HG03095 (cell line): ENCODE measurements around the gene SLC35F2.
A peak's percentile ranks its signal among the peaks of the same experiment; 100 is the strongest.
"Not testable (repeated sequence)": the region's sequence is repeated elsewhere in the genome, so short reads cannot be mapped to it uniquely, and the experiment has no call there.

Source experiments
- ATAC-seq: cut with Tn5 transposase; IDR thresholded peaks from one replicate; pipeline ENCODE4 v1.9.1; 2021; ENCODE audit warnings: moderate library complexity; ENCODE audit not compliant: unreplicated experiment

Gene SLC35F2, protein sequence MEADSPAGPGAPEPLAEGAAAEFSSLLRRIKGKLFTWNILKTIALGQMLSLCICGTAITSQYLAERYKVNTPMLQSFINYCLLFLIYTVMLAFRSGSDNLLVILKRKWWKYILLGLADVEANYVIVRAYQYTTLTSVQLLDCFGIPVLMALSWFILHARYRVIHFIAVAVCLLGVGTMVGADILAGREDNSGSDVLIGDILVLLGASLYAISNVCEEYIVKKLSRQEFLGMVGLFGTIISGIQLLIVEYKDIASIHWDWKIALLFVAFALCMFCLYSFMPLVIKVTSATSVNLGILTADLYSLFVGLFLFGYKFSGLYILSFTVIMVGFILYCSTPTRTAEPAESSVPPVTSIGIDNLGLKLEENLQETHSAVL

DNA sequence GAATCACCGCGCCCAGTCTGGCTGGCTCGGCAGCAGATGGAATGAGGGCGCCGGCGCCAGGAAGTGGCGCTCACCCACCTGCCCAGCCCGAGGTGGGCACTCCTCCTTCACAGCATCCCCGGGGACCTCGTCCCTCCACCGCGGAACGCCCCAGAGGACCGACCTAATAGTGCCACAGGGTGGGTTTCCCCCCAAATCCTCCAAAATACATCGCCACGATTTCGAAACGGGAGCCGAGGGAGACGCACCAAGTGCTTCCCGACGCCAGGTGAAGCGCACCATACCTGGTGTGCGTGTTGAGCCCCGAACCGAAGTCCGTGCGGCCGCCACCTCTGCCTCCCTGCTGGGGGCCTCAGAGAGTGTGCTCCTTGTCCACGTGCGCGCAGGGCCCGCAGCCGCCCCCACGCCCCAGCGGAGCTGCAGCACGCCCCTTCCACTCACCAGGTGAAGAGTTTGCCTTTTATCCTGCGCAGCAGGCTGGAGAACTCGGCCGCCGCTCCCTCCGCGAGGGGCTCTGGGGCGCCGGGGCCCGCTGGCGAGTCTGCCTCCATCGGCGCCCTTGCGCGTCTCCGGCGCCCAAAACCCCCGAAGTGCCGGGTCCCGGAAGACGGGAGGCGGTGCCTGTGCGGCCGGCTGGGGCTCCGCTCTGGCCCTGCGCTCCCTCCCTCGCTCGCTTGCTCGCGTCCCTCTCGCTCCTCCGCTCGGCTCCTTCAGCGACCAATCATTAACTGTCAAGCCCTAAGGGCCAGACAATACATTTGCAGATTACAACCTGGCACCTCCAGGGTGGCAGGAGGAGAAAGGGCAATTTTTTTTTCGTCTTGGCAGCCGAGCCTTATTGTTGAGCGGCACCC is at the start of gene SLC35F2:
TSS of gene SLC35F2 (minus strand) at position 571 of the 854 bp plus-strand sequence. CDS start at position 551, 20 bp downstream.
- ATAC-seq: peak; percentile 82

DNA sequence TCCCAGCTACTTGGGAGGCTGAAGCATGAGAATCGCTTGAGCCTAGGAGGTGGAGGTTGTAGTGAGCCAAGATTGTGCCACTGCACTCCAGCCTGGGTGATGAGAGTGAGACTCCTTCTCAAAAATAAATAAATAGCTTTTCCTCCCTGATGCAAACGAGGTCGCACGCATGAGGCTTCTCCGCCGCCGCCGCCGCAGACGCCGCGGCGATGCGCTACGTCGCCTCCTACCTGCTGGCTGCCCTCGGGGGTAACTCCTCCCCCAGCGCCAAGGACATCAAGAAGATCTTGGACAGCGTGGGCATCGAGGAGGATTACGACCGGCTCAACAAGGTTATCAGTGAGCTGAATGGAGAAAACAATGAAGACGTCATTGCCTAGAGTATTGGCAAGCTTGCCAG is 49.6 kb upstream of the SLC35F2 start:
- no peak for ATAC-seq

DNA sequence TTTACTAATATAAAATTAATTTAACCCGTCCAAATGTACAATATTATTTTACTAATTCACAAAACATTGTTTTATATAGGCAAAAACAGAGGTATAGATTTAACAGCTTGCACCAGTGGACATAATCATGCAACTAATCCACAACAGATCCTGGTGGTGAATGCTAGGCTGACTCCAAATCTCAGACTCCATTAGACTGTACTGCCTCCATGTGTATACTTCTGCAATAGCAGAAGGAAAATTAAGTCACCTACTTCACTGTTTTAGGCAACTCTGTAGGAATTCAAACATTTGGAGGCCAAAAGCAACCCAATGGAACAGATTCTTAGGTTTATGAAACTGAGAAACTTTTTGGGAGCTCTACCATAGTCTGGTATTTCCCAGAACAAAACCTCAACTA is 39.7 kb upstream of the SLC35F2 start:
- no peak for ATAC-seq

DNA sequence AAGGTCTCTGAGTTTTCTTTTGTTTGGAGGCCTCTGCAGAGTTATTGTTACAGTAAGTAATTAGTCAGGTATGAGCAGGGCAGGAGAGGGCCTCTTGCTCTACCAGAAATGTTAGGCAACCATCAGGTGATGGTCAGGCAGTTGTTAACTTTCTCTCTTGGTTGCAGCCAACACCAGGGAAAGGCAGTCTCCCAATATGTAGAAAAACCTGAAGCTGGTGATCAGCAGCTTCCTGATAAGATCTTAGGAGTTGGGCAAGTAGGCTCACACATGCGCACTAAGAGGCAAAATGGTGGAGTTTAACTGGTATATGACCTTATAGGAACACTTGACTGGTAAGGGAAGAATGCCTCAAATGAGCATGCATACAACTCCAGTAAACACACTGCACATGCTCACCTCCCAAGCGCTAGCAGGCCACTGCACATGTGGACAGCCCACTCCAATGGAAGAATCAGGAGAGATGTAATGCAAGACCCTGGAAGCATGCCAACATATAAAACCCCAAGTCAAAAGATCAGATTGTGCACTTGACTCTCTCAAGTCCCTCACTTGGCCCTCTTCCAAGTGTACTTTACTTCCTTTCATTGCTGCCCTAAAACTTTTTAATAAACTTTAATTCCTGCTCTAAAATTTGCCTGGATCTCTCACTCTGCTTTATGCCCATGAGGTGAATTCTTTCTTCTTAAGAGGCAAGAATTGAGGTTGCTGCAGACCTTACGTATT is 23.7 kb upstream of the SLC35F2 start:
- ATAC-seq: no peak

DNA sequence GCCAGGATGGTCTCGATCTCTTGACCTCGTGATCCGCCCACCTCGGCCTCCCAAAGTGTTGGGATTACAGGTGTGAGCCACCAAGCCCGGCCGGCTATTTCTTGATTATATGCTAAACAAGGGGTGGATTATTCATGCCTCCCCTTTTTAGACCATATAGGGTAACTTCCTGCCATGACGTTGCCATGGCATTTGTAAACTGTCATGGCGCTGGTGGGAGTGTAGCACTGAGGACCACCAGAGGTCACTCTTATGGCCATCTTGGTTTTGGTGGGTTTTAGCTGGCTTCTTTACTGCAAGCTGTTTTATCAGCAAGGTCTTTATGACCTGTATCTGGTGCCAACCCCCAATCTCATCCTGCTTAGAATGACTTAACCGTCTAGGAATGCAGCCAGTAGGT is 22.9 kb upstream of the SLC35F2 start:
- not testable (repeated sequence) for ATAC-seq

DNA sequence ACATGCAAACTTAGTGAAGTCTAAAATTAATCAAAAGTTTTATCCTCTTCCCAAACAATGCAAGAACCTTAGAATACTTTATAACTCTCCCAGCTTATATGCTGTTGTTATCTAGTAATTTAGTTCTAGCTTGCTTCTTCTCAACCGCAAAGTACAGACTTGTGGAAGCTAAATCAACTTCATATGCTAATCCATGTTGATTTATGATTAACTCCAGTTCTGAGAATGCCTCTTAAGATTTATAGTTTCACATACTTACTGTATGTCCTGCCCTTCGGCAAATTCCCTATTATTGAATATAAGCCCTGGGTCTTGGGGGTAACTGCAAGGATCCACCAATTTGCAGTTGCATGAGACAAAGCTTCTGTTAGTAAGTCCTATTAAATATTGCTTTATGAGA is 17.6 kb upstream of the SLC35F2 start:
- no peak for ATAC-seq

DNA sequence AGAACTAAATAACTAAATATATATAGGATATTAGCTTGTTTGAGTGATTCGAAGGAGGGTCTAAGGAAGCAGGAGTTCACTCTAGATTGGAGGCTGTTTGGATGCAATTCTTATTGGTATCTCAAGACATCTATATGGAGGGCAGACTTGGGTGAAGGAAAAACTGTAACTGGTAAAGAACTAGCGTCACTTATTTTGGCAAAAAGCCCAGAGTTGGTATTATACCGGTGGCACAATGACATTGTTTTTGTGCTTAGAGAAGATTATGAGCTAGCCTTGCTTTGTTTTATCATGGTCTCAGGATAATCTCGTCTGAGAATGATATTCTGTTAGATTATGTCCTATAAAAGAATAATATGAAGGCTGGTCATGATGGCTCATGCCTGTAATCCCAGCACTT is 6.0 kb upstream of the SLC35F2 start:
- no peak for ATAC-seq

DNA sequence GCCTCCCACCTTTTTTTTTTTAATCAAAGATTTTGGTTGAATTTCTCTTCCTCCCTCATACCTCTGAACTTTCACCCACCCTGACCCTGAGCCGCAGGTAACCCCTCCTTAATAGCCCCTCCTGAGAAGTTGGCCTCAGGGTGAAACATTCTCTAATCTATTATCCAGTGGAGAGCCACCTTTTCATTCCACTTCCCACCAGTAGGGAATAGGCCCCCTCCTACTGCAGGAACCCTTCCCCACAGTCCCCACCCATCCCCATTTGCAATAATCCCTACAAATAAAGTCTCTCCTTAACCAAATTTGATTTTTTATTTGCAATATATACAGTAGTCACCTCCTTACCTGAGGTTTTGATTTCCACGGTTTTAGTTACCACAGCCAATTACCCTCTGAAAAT is 2.1 kb upstream of the SLC35F2 start:
- ATAC-seq: no peak

DNA sequence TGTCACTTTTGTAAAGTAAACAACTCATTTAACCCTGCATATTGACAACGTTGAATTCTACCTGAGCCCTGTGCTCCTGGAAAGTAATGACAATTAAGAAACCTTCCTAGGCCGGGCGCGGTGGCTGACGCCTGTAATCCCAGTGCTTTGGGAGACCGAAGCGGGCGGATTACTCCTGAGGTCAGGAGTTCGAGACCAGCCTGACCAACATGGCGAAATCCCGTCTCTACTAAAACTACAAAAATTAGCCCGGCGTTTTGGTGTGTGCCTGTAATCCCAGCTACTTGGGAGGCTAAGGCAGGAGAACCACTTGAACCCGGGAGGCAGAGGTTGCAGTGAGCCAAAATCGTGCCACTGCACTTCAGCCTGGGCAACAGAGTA is 1.6 kb upstream of the SLC35F2 start:
- not testable (repeated sequence) for ATAC-seq

DNA sequence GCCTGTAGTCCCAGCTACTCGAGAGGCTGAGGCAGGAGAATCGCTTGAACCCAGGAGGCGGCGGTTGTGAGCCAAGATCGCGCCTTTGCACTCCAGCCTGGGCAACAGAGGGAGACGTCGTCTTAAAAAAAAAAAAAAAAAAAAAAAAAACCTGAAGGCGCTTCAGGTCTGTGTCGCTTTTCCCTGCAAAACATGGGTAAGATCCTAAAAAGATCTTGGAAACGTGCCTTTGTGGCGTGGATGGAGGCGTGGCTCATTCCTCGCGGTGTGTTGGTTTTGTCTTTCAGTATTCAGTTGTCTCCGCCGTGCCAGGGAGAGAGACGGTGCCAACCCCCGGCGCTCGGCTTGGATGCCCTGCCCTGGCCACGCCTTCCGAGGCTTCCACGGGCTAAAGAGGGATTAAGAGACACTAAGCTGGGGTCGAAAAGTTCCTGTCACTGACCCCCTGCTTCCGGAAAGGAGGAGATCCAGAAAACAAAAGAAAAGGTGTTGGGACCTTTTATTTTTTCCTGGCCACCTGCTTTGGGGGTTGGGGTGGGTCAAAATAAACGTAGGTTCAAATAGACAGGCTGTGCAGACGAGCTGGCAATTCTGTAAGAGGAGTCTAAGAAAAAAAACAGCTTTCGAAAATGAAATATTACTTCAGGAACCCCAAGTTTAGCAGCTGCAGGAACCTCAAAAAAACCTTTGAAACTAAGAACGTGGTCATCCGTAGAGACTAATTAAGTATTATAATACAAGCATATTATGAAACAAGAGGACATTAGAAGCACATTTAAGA is 1.1 kb upstream of the SLC35F2 start:
- no peak for ATAC-seq

DNA sequence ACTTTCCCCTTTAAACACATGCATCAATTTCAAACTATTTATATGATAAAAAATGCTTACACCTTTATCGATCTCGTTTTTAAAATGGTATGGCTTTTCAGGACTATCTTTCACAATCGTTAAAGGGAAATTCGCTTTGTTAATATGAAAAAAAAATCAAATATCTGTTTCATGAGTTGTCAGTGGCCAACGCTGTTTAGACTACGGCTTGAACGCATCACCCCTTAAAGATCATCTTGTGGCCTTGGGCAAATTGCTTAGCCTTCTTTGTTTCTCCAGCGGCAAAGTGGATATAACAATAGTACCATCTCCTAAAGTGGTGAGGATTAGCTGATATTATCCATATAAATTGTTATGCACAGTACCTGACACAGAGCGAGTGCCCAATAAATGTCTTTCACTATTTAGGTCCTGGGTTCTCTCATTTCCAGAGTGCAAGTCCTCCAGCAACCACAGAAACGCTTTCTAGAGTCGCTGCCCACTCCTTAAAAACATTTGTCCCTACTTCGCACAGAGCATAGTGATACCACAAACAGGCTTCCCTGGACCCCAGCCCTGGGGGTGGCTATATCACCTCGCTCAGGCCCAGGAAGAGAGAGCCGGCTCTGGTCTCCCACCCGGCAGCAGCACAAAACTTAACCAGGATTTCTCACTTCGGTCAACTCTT is 904 bp downstream of the SLC35F2 start:
- ATAC-seq: no peak

DNA sequence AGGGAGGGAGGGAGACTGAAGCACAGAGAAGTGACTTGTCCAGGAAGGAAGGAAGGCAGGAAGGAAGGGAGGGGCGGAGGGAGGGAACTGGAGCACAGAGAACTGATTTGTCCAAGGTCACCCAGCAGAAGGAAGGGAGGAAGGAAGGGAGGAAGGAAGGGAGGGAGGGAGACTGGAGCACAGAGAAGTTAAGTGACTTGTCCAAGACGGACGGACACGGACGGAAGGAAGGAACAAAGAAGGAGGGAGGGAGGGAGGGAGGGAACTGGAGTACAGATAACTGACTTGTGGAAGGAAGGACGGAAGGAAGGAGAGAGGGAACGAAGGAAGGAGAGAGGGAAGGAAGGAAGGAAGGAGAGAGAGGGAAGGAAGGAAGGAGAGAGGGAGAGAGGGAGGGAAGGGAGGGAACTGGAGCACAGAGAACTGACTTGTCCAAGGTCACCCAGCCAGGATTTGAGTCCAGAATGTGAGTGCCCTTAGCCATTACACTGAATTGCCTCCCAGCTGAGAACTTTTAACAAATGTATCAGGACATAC is 1.5 kb downstream of the SLC35F2 start:
- no peak for ATAC-seq

DNA sequence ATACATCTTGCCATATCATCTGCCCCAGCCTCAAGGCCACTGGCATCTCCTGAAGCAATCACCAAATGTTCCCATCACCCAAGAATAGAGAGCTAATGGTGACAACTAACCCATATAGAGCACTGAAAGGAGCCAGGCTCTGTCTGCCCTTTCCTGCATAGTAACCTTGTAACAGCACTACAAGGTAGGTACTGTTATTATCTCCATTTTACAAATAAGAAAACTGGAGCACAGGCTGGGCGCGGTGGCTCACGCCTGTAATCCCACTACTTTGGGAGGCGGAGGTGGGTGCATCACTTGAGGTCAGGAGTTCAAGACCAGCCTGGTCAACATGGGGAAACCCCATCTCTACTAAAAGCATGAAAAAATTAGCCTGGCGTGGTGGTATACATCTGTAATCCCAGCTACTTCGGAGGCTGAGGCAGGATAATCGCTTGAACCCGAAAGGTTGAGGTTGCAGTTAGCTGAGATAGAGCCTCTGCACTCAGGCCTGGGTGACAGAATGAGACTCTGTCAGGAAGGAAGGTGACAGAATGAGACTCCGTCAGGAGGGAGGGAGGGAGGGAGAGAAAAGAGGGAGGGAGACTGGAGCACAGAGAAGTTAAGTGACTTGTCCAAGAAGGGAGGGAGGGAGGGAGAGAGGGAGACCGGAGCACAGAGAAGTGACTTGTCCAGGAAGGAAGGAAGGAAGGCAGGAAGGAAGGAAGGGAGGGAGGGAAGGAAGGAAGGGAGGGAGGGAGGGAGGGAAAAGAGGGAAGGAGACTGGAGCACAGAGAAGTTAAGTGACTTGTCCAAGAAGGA is 2.2 kb downstream of the SLC35F2 start:
- ATAC-seq: no peak

DNA sequence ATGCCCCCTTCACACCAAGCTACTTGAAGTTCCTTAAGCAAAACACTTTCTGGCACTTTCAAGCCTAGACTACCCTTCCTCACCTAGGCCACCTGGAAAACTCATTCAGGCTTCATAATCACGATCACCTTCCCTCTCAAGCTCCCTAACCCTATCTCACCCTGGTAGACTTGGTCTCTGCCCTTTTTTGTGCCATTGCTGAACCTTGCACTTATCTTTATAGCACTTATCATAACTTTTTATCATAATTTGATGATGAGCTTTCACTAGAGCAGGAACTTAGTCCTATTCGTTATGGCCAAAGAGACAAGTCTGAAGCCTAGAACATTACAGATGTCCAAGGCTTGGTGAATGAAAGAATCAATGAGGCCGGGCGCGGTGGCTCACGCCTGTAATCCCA is 5.5 kb downstream of the SLC35F2 start:
- no peak for ATAC-seq

DNA sequence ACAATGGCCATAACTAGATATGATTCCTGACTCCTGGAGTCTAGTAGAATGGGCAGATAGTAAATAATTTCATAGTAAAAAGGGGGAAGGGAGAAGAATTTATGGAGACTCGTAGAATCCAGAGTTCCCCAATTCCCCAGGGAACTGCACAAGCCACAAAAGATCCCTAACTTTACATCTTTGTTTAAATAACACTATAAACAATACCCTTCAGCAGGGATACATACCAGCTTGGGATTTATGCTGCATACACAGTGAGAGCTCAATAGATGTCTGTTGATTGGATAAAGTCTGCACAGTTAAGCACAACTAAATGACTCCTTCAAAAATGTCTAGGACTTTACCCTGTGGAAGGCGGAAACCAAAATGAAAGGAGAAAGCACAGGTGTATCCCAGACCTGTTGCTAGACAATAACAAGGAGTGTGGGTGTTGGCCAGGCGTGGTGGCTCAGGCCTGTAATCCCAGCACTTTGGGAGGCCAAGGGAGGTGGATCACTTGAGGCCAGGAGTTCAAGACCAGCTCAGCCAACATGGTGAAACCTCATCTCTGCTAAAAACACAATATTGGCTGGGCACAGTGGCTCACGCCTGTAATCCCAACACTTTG is 6.8 kb downstream of the SLC35F2 start:
- ATAC-seq: no peak

DNA sequence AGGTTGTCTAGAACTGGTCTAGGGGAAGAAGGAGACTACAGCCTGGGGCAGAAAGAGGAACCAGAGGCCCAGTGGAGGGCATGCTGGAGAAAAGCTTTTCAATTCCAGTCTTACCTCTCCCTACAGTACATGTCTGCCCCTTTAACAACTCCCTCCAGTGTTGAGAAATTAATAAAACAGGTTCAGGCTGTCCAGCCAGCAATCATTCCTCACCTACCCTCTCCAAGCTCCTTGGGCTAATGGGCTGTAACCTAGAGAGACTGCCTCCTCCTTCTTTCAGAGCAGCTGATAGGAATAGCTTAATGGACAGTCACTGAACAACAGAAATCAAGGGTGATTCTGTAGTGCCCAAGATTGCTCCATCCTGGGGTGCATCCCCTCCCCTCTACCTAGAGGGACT is 8.8 kb downstream of the SLC35F2 start:
- peak; percentile 55 for ATAC-seq

DNA sequence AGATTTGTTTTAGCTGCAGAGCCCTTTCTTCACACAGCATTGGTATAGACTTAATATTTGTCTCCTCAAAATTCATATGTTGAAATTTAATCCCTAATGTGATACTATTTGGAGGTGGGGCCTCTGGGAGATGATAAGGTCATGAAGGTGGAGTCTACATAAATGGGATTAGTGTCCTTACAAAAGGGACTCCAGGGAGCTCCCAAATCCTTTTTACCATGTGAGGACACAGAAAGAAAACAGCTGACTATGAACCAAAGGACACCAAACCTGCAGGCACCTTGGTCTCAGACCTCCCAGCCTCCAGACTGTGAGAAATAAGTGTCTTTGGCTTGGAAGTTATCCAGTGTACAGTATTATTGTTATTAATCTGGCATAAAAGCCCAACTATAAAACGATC is 10.2 kb downstream of the SLC35F2 start:
- ATAC-seq: no peak

DNA sequence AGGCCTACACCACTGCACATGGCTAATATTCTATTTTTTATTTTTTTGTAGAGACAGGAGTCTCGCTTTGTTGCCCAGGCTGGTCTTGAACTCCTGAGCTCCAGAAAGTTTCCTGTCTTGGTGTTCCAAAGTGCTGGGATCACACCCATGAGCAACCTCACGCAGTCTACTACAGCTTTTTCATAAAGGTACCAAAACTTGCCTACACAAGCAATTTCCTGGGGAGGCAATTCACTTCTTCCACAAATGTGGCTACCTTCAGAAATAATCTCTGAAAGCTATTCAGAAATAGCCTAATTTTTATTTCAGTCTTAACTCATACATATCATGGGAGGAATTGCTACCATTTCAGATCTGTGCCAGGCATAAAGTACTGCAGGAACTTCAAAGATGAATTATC is 11.4 kb downstream of the SLC35F2 start:
- no peak for ATAC-seq

DNA sequence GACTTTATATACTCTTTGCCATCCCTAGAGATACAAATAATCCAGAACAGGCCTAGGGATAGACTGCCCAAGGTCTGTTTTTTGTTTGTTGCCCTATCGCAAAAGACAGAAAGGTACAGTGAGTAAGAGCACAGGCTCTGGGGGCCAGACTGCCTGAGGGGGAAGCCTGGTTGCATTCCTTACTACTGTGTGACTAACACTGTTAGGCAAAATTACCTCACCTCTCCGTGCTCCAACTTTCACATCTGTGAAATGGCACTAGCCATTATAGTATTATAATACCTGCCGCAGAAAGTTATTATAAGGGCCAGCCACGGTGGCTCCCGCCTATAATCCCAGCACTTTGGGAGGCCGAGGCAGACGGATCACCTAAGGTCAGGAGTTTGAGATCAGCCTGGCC is 14.5 kb downstream of the SLC35F2 start:
- ATAC-seq: no peak
